GM19438 (cell line): ENCODE measurements around the gene ISG20L2.

Source experiments
- ATAC-seq: cut with Tn5 transposase; IDR thresholded peaks from one replicate; pipeline ENCODE4 v1.9.1; 2021; ENCODE audit warnings: low read depth; ENCODE audit not compliant: unreplicated experiment

The ISG20L2 gene

GRCh38 chr1:156691665-156692440, 36.7 kb downstream of the ISG20L2 start:
- ATAC-seq, result no peak

- ATAC-seq, result no peak
Measured at GRCh38 chr1:156691191-156691590, 37.4 kb downstream of the ISG20L2 start.

- no peak for ATAC-seq
Measured at GRCh38 chr1:156690675-156691036, 37.9 kb downstream of the ISG20L2 start.

GRCh38 chr1:156689953-156690674, 38.5 kb downstream of the ISG20L2 start:
- ATAC-seq, result no peak

- peak; percentile 74 for ATAC-seq
Measured at GRCh38 chr1:156689035-156689952, 39.3 kb downstream of the ISG20L2 start.

GRCh38 chr1:156684227-156684782, 44.3 kb downstream of the ISG20L2 start:
- ATAC-seq, result no peak

GRCh38 chr1:156682166-156682890, 46.2 kb downstream of the ISG20L2 start:
- no peak for ATAC-seq

GRCh38 chr1:156681196-156681960, 47.2 kb downstream of the ISG20L2 start:
- no peak for ATAC-seq

GRCh38 chr1:156680056-156680455, 48.5 kb downstream of the ISG20L2 start:
- no peak for ATAC-seq

- ATAC-seq, result no peak
Measured at GRCh38 chr1:156677616-156678596, 50.7 kb downstream of the ISG20L2 start.

- ATAC-seq, result no peak
Measured at GRCh38 chr1:156676820-156677615, 51.5 kb downstream of the ISG20L2 start, which contains the start of gene NES. NES (minus strand) TSS chr1:156677407; CDS start chr1:156677264, 143 bp downstream.

- ATAC-seq, result no peak
Measured at GRCh38 chr1:156676114-156676819, 52.3 kb downstream of the ISG20L2 start.

GRCh38 chr1:156675210-156676113, 53.1 kb downstream of the ISG20L2 start:
- no peak for ATAC-seq

- ATAC-seq, result no peak
Measured at GRCh38 chr1:156673387-156674121, 55.0 kb downstream of the ISG20L2 start.
